ENCODE data around the gene MPP1. TPM values are rescaled to one million over a fixed set of nuclear protein-coding genes. Genes with fewer than 3 reads are reported as not detected.

Gene MPP1
- total and polyA plus RNA-seq, 2 of the 8 experiments (the other 6 are each of a cell fraction or from before 2014, with no cell fraction given): 7.6 to 13.4 TPM

- Histone ChIP-seq H3K56ac (replicated peaks; ENCODE audit: insufficient read length, low read depth, low read length) (no peak within 1 kb of the TSS), H3K4me1 (replicated peaks in 1 of 4; ENCODE audit: control insufficient read depth in 3 of 4, insufficient read depth in 4 of 4, low read length in 3 of 4) (no peaks in the 10 kb centered on the region), H3K14ac (ENCODE audit: insufficient read length) (no peak within 1 kb of the TSS), H3K36me3 (ENCODE audit: control insufficient read depth in 2 of 4, insufficient read depth in 4 of 4, low read length in 3 of 4) (no peaks in the 10 kb centered on the region), H3K27me3 (replicated peaks in 1 of 4; ENCODE audit: control insufficient read depth in 3 of 4, extremely low read depth in 1 of 4, insufficient read depth in 3 of 4, low read length in 3 of 4) (no peaks in the 10 kb centered on the region), H3K18ac (ENCODE audit: extremely low read depth, low read length) (no peak within 1 kb of the TSS), H2BK15ac (ENCODE audit: low read length) (no peak within 1 kb of the TSS), H3K23me2 (ENCODE audit: low read depth, low read length) (no peaks in the 10 kb centered on the region), H2BK20ac (ENCODE audit: low read length) (no peak within 1 kb of the TSS), H3K79me1 (ENCODE audit: low read depth, low read length) (no peaks in the 10 kb centered on the region), H2AFZ (ENCODE audit: low read length) (no peak within 1 kb of the TSS), H4K91ac (replicated peaks; ENCODE audit: insufficient read length, low read length) (no peak within 1 kb of the TSS), H2AK5ac (ENCODE audit: low read depth, low read length) (no peak within 1 kb of the TSS), H3K27ac (ENCODE audit: low read depth, low read length) (no peak within 1 kb of the TSS), H4K5ac (ENCODE audit: insufficient read length, low read depth, low read length) (no peak within 1 kb of the TSS), H3K4me2 (ENCODE audit: insufficient read depth in 1 of 2, low read depth in 2 of 2, low read length in 2 of 2) (no peak within 1 kb of the TSS), H3K4ac (replicated peaks; ENCODE audit: insufficient read length, low read depth, low read length) (no peak within 1 kb of the TSS), H4K20me1 (replicated peaks in 1 of 2; ENCODE audit: control insufficient read depth in 1 of 2, insufficient read depth in 2 of 2, low read length in 2 of 2) (no peaks in the 10 kb centered on the region), H2BK120ac (replicated peaks; ENCODE audit: low read depth, low read length) (no peak within 1 kb of the TSS), H3K23ac (ENCODE audit: insufficient read length) (no peak within 1 kb of the TSS), H4K8ac (ENCODE audit: extremely low read depth, insufficient read depth, low read length) (no peak within 1 kb of the TSS), H3K4me3 (ENCODE audit: extremely low read depth in 1 of 4, insufficient read depth in 2 of 4, low read depth in 3 of 4, low read length in 4 of 4) (no peak within 1 kb of the TSS), H3K9ac (replicated peaks in 1 of 4; ENCODE audit: extremely low read depth in 1 of 4, low read depth in 3 of 4, low read length in 3 of 4) (no peak within 1 kb of the TSS), H2BK5ac (ENCODE audit: low read depth, low read length) (no peak within 1 kb of the TSS), H2BK12ac (ENCODE audit: low read depth, low read length) (no peak within 1 kb of the TSS), H3K79me2 (ENCODE audit: control insufficient read depth in 1 of 2, insufficient read depth in 2 of 2, low read length in 2 of 2) (no peaks in the 10 kb centered on the region), H3K9me3 (ENCODE audit: insufficient read depth in 2 of 2, low read depth in 1 of 2, low read length in 1 of 2) (no peaks in the 10 kb centered on the region)
- FAIRE-seq: no peak
- TF ChIP-seq ZNF274 (IDR thresholded peaks at IDR 0.05; ENCODE audit: borderline replicate concordance, extremely low read depth, low read length) (no peak), POU5F1 (IDR thresholded peaks at IDR 0.05; ENCODE audit: low read depth, low read length) (no peak), GABPA (IDR thresholded peaks at IDR 0.05; ENCODE audit: borderline replicate concordance, insufficient read depth, low read length) (no peak), SRF (IDR thresholded peaks at IDR 0.05; ENCODE audit: low read depth, low read length) (no peak), SIN3A (conservative IDR thresholded peaks at IDR 0.05 in 1 of 2, IDR thresholded peaks at IDR 0.05 in 1 of 2; ENCODE audit: low read depth in 1 of 2, low read length in 2 of 2) (no peak), ATF2 (IDR thresholded peaks at IDR 0.05; ENCODE audit: low read length) (no peak), YY1 (IDR thresholded peaks at IDR 0.05; ENCODE audit: low read depth, low read length) (no peak), KDM1A (IDR thresholded peaks at IDR 0.05; ENCODE audit: borderline replicate concordance, low read length) (no peak), E2F6 (IDR thresholded peaks at IDR 0.05) (no peak), MAFK (IDR thresholded peaks at IDR 0.05; ENCODE audit: low read depth, low read length) (no peak), TAF7 (optimal IDR thresholded peaks at IDR 0.05; ENCODE audit: borderline replicate concordance, low read depth, low read length) (no peak)
- 90% methylated on average over 2 of the region's 3 CpGs; no CpG with 5 or more reads in 1 of the 2 experiments for whole genome bisulfite sequencing, 2 experiments (ENCODE audit: extremely low coverage in 1 of 2, insufficient coverage in 1 of 2, insufficient read length in 1 of 2, insufficient replicate concordance in 2 of 2, low coverage in 1 of 2, low lambda C conversion rate in 2 of 2, missing lambda C conversion rate in 1 of 2)
- ChIA-PET POLR2A (ENCODE audit: partially characterized antibody) (interaction anchor here (0.8 to 1.4 kb wide), 2 partner anchors 55 to 72 kb away, joined by 3 to 4 read pairs; partner anchors contain the start of gene DKC1), CTCF (ENCODE audit: partially characterized antibody) (no interaction called here)
- DNase-seq (ENCODE audit: low read depth in 1 of 2, low spot score in 2 of 2): no peak
These were observed 29.3 kb upstream of the MPP1 start, which contains the start of gene SMIM9 for GRCh38 chrX:154834562-154834961. TSS of gene SMIM9 (minus strand) at chrX:154834662. CDS start at chrX:154830856, 3,806 bp downstream.

Data from H1 (cell line).